ENCODE measurements around the gene CUBN.

Gene CUBN

DNA sequence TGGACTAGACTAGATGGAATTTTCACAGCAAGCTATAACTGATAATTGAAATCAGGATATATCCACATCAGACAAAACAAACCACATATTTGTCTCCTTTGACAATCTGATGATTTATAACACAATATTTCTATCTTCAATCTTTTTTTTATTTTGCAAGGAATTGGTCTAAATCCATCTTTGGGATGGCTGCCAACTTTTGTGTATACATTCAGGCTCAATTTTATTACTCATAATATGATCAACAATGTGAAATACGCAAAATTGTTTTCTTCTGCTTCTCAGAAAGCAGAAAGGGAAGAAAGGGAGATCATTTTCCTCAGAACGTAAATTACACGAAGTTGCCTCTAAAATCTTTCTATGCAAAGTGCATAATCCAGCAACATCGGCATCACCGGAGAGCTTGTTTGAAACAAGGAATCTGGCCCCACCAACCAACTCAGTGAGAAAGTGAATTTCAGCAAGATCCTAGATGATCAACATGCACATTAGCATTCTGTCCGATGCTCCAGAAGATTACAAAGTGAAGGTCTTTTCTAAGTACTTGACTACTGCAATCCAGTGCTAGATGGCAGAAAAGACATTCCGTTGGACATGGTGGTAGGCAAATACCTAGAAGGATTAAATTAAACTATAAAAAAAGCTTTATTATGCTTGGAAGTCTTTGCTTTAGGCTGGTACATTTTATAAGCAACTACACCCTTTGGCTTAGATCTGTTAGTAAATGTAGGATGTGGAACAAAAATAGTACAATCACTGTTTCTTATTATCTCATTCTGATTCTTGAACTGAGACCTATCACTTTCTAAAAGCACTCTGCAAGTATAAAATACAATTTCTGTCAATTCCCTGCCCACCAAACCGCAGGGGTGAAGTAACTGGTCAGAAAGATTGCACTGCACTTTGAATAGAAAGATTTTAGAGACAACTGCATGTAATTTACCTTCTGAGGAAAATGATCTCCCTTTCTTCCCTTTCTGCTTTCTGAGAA, 186.0 kb downstream of the CUBN start:
- DNase-seq = no peak

- DNase-seq = no peak
Measured at GRCh38 chr10:16942381-16943078, 187.1 kb downstream of the CUBN start.

DNA sequence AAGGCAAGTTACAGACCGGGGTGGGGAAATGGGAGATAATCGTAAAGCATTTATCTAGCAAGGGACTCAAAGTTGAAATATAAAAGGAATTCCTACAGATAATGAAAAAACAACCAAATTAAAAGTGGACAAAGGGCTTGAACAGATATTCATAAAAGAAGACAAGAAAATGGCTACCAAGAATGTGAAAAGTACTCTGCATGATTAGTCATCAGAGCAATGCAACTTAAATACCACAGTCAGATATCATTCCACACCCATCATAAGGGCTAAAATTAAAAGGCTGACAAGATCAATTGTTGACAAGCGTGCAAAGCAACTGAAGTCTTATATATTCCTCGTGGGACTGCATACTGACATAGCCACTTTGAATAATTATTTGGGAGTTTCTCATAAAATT, 187.7 kb downstream of the CUBN start:
- DNase-seq = no peak

- no peak for DNase-seq
Measured at GRCh38 chr10:16941067-16941466, 188.5 kb downstream of the CUBN start.

GRCh38 chr10:16938952-16939351, 190.7 kb downstream of the CUBN start:
- DNase-seq = no peak

DNA sequence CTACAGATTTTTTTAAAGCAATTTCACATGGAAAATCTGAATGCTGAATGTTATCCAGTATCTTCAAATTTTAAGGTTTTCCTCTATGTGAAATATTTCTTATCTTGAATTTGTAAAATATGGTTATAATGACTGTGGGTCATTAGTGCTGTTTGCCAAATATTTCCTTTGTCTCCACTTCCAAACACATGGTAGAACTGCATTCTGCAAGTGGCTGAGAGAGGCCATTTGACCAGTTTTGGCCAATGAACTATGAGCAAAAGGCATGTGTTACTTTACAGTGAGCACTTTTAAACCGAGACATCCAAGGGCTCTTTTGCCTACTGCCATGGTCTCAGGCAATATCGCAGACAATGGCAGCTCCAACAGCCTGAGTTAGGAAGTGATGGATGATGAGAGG, 195.2 kb downstream of the CUBN start:
- no peak for DNase-seq

DNA sequence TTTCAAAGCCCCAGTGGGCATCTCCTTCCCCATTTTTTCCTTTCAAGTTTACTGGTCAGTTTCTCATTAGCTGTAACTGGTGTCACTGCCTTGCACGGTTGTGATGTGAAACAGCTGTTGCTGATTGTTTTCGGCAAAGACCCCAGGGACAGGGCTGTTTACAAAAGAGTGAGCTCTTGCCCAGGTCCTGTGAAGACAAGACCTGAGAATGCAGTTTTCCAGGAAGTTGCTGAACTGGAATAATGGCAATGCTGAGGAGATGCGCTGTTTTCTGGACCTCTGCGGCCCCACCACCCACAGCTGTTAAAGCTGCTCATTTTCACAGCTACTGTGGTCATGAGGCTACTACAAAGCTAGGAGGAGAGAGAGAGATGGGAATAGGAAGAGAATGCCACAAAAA, 195.8 kb downstream of the CUBN start:
- no peak for DNase-seq

GRCh38 chr10:16931930-16932329, 197.7 kb downstream of the CUBN start:
- DNase-seq = no peak

DNA sequence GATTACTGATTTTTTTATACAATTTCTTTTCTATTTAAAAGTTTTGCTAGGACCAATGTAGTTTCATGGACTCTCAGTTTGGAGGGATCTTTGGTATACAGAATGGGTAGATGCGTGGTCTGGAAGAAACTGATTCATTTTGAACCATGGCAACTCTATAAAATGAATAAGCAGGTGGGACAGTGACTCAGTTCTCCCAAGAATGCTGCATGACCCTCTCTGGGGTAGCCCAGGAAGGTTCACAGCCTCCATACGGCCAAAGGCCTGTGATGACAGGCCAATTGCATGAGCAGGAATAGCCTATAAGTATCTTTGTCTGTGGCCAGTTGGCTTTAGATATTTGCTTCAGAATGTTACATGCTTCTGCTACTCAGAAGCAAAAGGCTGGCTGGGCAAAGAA, 199.1 kb downstream of the CUBN start:
- no peak for DNase-seq

DNA sequence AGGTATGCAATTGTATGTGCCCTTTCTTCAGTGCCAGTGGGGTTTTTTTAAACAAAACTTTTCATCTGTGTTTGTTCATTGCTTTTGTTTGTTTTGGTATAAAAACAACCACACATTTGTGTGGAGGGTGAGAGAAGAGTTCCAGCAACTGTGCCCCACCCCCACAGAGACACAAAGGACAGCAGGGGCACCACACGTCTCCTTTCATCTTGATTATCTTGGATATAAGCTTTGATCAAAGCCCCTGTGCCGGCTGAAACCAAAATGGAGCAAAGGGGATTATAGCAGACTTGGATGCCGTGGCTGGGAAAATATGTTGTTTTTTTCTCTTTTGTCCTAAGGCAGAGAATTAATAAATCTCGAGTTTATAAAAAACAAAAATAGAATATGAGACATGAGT, 200.5 kb downstream of the CUBN start:
- DNase-seq = no peak

GRCh38 chr10:16927546-16927945, 202.1 kb downstream of the CUBN start:
- no peak for DNase-seq

- DNase-seq = no peak
Measured at GRCh38 chr10:16923726-16924125, 205.9 kb downstream of the CUBN start.

GRCh38 chr10:16923309-16923708, 206.3 kb downstream of the CUBN start:
- DNase-seq = no peak

- DNase-seq = no peak
Measured at GRCh38 chr10:16919121-16919982, 210.3 kb downstream of the CUBN start.

- no peak for DNase-seq
Measured at GRCh38 chr10:16916496-16916895, 213.1 kb downstream of the CUBN start.

GRCh38 chr10:16915300-16915699, 214.3 kb downstream of the CUBN start:
- DNase-seq = no peak

DNA sequence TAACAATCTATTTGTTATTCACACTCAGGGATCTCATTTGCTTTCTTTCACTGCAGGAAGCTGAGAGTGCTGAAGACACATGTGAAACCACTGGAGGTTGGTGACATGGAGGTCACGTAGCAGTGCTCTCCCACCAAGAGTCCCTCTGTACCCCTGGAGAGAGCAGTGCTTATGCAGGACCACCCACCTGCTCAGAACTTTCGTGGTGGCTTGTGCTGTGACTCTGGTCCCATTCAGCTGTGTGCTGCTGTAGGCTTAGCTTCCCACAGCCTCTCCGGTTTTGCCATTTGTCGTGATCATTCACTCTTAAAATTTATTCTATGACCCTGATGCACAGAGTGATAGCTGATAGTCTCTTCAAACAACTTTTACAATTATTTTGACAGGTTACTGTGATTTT, 216.3 kb downstream of the CUBN start:
- no peak for DNase-seq

- no peak for DNase-seq
Measured at GRCh38 chr10:16910793-16911164, 218.8 kb downstream of the CUBN start.

DNA sequence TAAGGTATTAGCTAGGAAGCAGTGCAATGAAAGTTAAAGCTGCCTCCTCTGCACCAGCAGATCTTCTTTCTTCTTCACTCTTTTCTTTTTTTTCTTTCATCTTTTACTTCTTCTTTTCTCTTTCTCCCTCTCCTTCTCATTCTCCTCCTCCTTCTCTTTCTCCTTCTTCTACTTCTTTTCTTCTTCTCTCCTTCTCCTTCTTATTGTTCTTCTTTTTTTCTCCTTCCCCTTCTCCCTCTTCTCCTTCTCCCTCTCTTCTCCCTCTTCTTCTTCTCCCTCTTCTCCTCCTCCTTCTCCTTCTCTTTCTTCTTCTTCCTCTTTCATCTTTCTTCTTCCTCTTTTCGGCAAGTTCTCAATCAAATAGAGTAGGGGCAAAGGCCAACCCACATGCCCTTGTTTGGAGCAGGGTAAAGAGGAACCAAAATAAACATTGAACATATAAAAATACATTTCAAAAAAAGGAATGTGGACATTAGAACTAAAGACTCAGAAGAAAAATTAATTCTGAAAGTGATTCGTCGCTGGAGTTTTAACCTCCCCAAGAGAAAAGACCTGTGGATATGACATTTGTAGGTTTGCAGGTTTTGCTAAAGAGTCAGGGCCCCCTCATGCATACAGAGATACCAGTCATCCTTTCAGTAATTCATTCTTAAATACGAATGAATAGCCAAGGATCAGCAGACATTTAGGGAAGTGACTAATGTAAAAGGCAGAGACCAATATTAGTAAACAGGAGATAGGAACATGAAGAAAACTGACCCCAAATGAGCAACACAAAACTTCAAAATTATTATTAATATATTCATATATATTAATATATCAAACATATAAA, 219.4 kb downstream of the CUBN start:
- no peak for DNase-seq

DNA sequence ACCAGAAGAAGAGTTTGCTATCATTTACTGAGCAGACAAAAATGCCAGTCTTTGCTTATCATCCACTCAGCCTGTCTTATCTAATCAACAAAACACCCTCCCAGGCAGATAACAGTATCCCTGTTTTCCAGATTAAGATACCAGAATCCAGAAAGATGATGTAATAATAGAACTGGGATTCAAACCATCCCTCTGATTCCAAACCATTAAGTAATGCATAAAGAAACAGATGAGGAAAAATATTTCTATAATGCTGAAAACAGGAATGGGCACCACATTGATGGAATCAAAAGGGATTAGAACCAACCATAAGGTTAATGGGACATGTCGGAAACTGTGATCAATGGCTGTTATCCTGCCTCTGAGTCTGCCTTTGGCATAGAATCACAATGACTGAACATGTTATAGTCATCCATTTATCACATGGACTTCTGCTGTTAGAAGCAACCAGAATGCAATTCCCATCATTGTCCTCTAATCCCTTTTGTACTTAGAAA, 220.3 kb downstream of the CUBN start:
- no peak for DNase-seq

DNA sequence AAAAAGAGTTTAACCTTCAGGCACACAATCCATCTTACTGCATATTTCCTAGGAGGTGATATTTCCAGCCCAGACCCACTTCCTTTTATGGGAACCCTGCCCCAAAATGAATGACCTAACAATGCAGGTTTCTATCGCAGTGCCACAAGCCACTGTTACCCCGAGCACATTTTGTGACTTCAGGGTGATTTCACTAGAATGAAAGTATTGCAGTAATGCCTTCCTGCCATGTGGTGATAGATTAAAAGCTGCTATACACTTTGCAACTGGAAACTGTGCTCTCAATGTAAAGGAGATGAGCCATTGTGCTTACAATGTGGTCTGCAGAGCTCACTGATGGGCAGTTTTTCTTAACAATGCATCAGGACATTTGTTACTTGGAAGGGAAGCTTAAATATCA, 221.9 kb downstream of the CUBN start:
- DNase-seq = no peak

DNA sequence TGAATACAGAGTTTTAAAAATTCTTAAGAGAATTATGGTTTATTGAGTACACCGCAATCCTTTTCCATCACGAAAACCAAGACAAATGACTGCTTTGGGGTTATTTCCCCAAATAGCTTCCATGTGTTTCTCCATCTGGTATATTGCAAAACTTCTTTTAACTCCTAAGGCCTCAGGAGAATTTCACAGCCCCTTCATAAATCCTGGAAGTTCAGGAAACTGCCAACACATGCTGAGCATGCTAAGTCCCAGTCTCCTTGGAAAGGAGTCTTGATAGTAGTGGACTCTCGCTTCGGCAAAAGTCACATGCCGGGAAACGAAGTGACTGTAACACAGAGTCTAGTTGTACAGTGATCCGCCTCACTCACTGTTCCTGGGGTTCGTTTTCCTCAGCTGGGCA, 224.3 kb downstream of the CUBN start:
- DNase-seq = no peak

All from RPMI8226 (cell line).